Testis (tissue), 3 donors: Measurements from ENCODE around the gene ATXN7. TPM values are rescaled to one million over a fixed set of nuclear protein-coding genes. Genes with fewer than 3 reads are reported as not detected.

Source experiments
- DNase-seq: peaks from one replicate; pipeline ENCODE4 v3.0.0-alpha.2; 2019
- H3K27ac ChIP-seq, 2 donors: fragments of 200-600 bp; sonication (generic); one replicate each; pipeline ENCODE4 v1.5.1; 2019
- H3K27me3 ChIP-seq: fragments of 200-600 bp; sonication (generic); one replicate; pipeline ENCODE4 v1.5.1; 2019
- H3K36me3 ChIP-seq: fragments of 200-600 bp; sonication (generic); one replicate; pipeline ENCODE4 v1.5.1; 2017; ENCODE audit warnings: low read depth; ENCODE audit errors: missing control alignments
- H3K4me1 ChIP-seq: fragments of 200-600 bp; sonication (generic); one replicate; pipeline ENCODE4 v1.5.1; 2019
- H3K4me3 ChIP-seq, 2 donors: fragments of 200-600 bp; sonication (generic); one replicate each; pipeline ENCODE4 v1.5.1; 2017 to 2019
- H3K9me3 ChIP-seq: fragments of 200-600 bp; sonication (generic); one replicate; pipeline ENCODE4 v1.5.1; 2017
- CTCF ChIP-seq, 3 experiments: fragments of 450-650 bp in 2 of 3; fragments of 200-600 bp in 1 of 3; sonication (generic) in 1 of 3; IDR thresholded peaks; one replicate each; pipeline ENCODE4 v1.5.1; 2016 to 2019; ENCODE audit warnings: antibody characterized with exemption in 3 of 3, mild to moderate bottlenecking in 2 of 3, moderate library complexity in 1 of 3
- POLR2A ChIP-seq: fragments of 450-650 bp; IDR thresholded peaks from one replicate; pipeline ENCODE4 v1.6.1; 2017; ENCODE audit warnings: antibody characterized with exemption, mild to moderate bottlenecking, moderate library complexity
- WGBS, 2 donors: methylation state at CpG; one replicate each; pipeline ENCODE4 v1.1.5; 2018; 5-methylcytosine and 5-hydroxymethylcytosine counted together
- intact Hi-C: fragments of 100-400 bp; cut with DNase I; formaldehyde crosslinking; loops from one replicate; pipeline ENCODE4 v1.15.1; 2023; ENCODE audit warnings: low total_unique reads
- polyA plus RNA-seq: library from polyadenylated mRNA; stranded (reverse); fragments of 350-450 nt; fragmentation: Illumina TruSeq; extraction: RNeasy Lipid Tissue Mini Kit (QIAGEN cat#74804); gene quantifications from one replicate; pipeline ENCODE4 v1.2.3, GENCODE V29; 2014; ENCODE audit warnings: low read depth, low replicate concordance; ENCODE audit not compliant: insufficient read depth
- total RNA-seq, 2 donors: library from RNA; depleted of rRNA; stranded (reverse); fragments of >200 nt; gene quantifications; one replicate each; pipeline ENCODE4 v1.2.3, GENCODE V29; 2016

The ATXN7 gene
- total and polyA plus RNA-seq, 3 donors from 2014 or later: 30.9 to 47.6 (median 46.0) TPM

GRCh38 chr3:63940389-63940757 lies 76.7 kb downstream of the ATXN7 start:
- H3K27me3 ChIP-seq: no peaks in the 10 kb centered on the region
- H3K27ac ChIP-seq: no peak overlapping the region
- no peak overlapping the region for H3K4me3 ChIP-seq
- 79 to 90% methylated on average over 4 of the region's 4 CpGs for WGBS, 2 donors
- H3K9me3 ChIP-seq: no peaks in the 10 kb centered on the region
- intact Hi-C loops: no loop called here
- DNase-seq: no peak
- no peaks in the 10 kb centered on the region for H3K36me3 ChIP-seq
- peaks cover under 1% of the 10 kb centered on the region for H3K4me1 ChIP-seq
- TF ChIP-seq POLR2A (no peak), CTCF (IDR thresholded peaks at IDR 0.05) (no peak)

GRCh38 chr3:63942528-63942927 lies 78.9 kb downstream of the ATXN7 start:
- H3K36me3 ChIP-seq: no peaks in the 10 kb centered on the region
- no peaks in the 10 kb centered on the region for H3K9me3 ChIP-seq
- no peak overlapping the region for H3K27ac ChIP-seq
- TF ChIP-seq POLR2A (no peak), CTCF (IDR thresholded peaks at IDR 0.05) (no peak)
- no peaks in the 10 kb centered on the region for H3K27me3 ChIP-seq
- intact Hi-C loops: no loop called here
- H3K4me1 ChIP-seq: peaks cover 4% of the 10 kb centered on the region
- H3K4me3 ChIP-seq: no peak overlapping the region
- no peak for DNase-seq

GRCh38 chr3:63943678-63944077 lies 80.0 kb downstream of the ATXN7 start:
- intact Hi-C loops: no loop called here
- TF ChIP-seq CTCF (IDR thresholded peaks at IDR 0.05): no peak
- no peak for TF ChIP-seq POLR2A
- no peak overlapping the region for H3K27ac ChIP-seq
- peaks cover 4% of the 10 kb centered on the region for H3K4me1 ChIP-seq
- H3K4me3 ChIP-seq: no peak overlapping the region
- no peaks in the 10 kb centered on the region for H3K9me3 ChIP-seq
- H3K27me3 ChIP-seq: no peaks in the 10 kb centered on the region
- H3K36me3 ChIP-seq: no peaks in the 10 kb centered on the region
- no peak for DNase-seq

- intact Hi-C loops: no loop called here
- H3K9me3 ChIP-seq: no peaks in the 10 kb centered on the region
- TF ChIP-seq POLR2A (no peak), CTCF (IDR thresholded peaks at IDR 0.05) (no peak)
- no peak overlapping the region for H3K27ac ChIP-seq
- DNase-seq: no peak
- no peaks in the 10 kb centered on the region for H3K27me3 ChIP-seq
- H3K4me3 ChIP-seq: no peak overlapping the region
- H3K36me3 ChIP-seq: no peaks in the 10 kb centered on the region
- H3K4me1 ChIP-seq: peaks cover 4% of the 10 kb centered on the region
- 44 to 45% methylated on average over 3 of the region's 3 CpGs for WGBS, 2 donors
Observed at GRCh38 chr3:63945558-63946096, 82.0 kb downstream of the ATXN7 start.

GRCh38 chr3:63946753-63947152 lies 83.1 kb downstream of the ATXN7 start:
- no peak for DNase-seq
- Histone ChIP-seq H3K4me3 (no peak overlapping the region), H3K4me1 (peaks cover 4% of the 10 kb centered on the region), H3K36me3 (no peaks in the 10 kb centered on the region), H3K9me3 (no peaks in the 10 kb centered on the region), H3K27me3 (no peaks in the 10 kb centered on the region), H3K27ac (no peak overlapping the region)
- WGBS, 2 donors: 97 to 98% methylated on average over 2 of the region's 2 CpGs
- intact Hi-C loops: no loop called here
- no peak for TF ChIP-seq POLR2A
- TF ChIP-seq CTCF (IDR thresholded peaks at IDR 0.05): no peak
